DLD1 (cell line): ENCODE data around the gene TTC12.
"Not testable (repeated sequence)": the region's sequence is repeated elsewhere in the genome, so short reads cannot be mapped to it uniquely, and the experiment has no call there.

Experiments used
- in situ Hi-C: cut with HindIII; loops from 2 replicates; pipeline ENCODE4 v1.10.0; 2017; ENCODE audit warnings: low sequenced_read_pairs

Gene TTC12

GRCh38 chr11:113286009-113286408 is 28.4 kb upstream of the TTC12 start:
- in situ Hi-C loops, result no loop called here

- in situ Hi-C loops, result no loop called here
These were observed 27.6 kb upstream of the TTC12 start for GRCh38 chr11:113286509-113287497.

GRCh38 chr11:113287801-113288200 is 26.6 kb upstream of the TTC12 start:
- in situ Hi-C loops, result no loop called here

- in situ Hi-C loops, result no loop called here
These were observed 26.0 kb upstream of the TTC12 start for GRCh38 chr11:113288286-113288863.

- in situ Hi-C loops, result no loop called here
These were observed 24.8 kb upstream of the TTC12 start for GRCh38 chr11:113289431-113290187.

- in situ Hi-C loops, result no loop called here
These were observed 20.4 kb upstream of the TTC12 start for GRCh38 chr11:113293936-113294335.

GRCh38 chr11:113295993-113296392 is 18.4 kb upstream of the TTC12 start:
- in situ Hi-C loops, result no loop called here

- in situ Hi-C loops, result no loop called here
These were observed 17.8 kb upstream of the TTC12 start for GRCh38 chr11:113296447-113297205.

GRCh38 chr11:113298496-113298895 is 15.9 kb upstream of the TTC12 start:
- in situ Hi-C loops, result not testable (repeated sequence)

- in situ Hi-C loops, result no loop called here
These were observed 9.5 kb upstream of the TTC12 start for GRCh38 chr11:113304916-113305315.

GRCh38 chr11:113305440-113306336 is 8.7 kb upstream of the TTC12 start:
- in situ Hi-C loops, result no loop called here

- in situ Hi-C loops, result no loop called here
These were observed 5.8 kb upstream of the TTC12 start for GRCh38 chr11:113308601-113309000.

GRCh38 chr11:113311536-113311935 is 2.8 kb upstream of the TTC12 start:
- in situ Hi-C loops, result no loop called here

GRCh38 chr11:113313601-113314000 is 782 bp upstream of the TTC12 start:
- in situ Hi-C loops, result no loop called here

- in situ Hi-C loops, result no loop called here
These were observed 356 bp upstream of the TTC12 start for GRCh38 chr11:113314065-113314388.

- in situ Hi-C loops, result no loop called here
These were observed 1.4 kb downstream of the TTC12 start for GRCh38 chr11:113315811-113316210.

- in situ Hi-C loops, result no loop called here
These were observed 1.9 kb downstream of the TTC12 start for GRCh38 chr11:113316256-113316655.

GRCh38 chr11:113317339-113317738 is 3.0 kb downstream of the TTC12 start:
- in situ Hi-C loops, result no loop called here

GRCh38 chr11:113319085-113319484 is 4.7 kb downstream of the TTC12 start:
- in situ Hi-C loops, result no loop called here

GRCh38 chr11:113322158-113322557 is 7.8 kb downstream of the TTC12 start:
- in situ Hi-C loops, result no loop called here
